Stimulated activated CD8-positive, alpha-beta memory T cell treated with anti-CD3 and anti-CD28 coated beads, Interleukin-4, amount 100 ng/mL, for 48 hours (primary cell): ENCODE results near the gene TMEM225B.
"Not testable (repeated sequence)": the region's sequence is repeated elsewhere in the genome, so short reads cannot be mapped to it uniquely, and the experiment has no call there.

Source experiments
- DNase-seq: peaks from one replicate; pipeline ENCODE4 v3.0.0-alpha.2; 2020

Gene TMEM225B, protein sequence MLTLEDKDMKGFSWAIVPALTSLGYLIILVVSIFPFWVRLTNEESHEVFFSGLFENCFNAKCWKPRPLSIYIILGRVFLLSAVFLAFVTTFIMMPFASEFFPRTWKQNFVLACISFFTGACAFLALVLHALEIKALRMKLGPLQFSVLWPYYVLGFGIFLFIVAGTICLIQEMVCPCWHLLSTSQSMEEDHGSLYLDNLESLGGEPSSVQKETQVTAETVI

GRCh38 chr7:99597762-99598501 lies at the start of gene TMEM225B:
TSS of gene TMEM225B (plus strand) at chr7:99598267. CDS start at chr7:99604389, 6,122 bp downstream.
- no peak for DNase-seq

DNA sequence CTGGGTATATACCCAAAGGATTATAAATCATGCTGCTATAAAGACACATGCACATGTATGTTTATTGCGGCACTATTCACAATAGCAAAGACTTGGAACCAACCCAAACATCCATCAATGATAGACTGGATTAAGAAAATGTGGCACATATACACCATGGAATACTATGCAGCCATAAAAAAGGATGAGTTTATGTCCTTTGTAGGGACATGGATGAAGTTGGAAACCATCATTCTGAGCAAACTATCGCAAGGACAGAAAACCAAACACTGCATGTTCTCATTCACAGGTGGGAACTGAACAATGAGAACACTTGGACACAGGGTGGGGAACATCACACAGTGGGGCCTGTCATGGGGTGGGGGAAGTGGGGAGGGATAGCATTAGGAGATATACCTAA lies 48.5 kb upstream of the TMEM225B start:
- not testable (repeated sequence) for DNase-seq

GRCh38 chr7:99551334-99551733 lies 46.7 kb upstream of the TMEM225B start:
- no peak for DNase-seq

DNA sequence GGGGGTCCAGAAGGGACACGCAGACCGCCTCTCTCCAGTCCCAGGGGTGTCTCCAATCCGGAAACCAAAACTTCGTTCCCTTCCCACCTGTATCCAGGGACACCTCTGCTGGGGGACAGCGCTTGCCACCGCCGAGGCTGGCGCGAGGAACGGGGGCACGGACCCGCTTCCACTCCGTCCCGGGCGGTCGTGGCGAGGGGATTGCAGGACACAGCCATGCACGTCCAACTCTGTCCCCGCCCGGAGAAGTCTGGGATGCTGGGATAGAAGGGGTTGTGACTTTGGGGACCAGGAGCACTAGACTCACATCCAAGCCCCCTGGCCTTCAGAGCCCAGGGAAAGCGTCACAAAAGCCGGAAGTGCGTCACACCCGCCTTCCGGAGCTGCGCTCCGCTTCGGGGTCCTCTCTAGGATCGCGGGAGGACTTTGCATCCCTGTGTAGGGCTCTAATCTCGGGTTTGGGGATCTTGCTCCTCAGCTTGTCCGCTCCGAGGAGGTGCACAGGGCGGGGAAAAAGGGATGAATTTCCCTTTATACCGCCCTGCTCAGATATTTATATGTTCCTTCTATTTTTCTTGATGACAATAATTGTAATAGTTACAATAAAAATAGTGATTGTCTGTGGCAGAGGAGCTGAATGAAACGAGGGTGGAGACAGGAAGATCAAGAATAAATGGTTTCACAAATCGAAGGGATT lies 46.2 kb upstream of the TMEM225B start, which contains the start of gene FAM200A:
Gene FAM200A (minus strand): TSS at position 348 of the 697 bp plus-strand sequence. CDS start 3,707 bp downstream, outside the sequence.
- DNase-seq: peak; percentile 90

DNA sequence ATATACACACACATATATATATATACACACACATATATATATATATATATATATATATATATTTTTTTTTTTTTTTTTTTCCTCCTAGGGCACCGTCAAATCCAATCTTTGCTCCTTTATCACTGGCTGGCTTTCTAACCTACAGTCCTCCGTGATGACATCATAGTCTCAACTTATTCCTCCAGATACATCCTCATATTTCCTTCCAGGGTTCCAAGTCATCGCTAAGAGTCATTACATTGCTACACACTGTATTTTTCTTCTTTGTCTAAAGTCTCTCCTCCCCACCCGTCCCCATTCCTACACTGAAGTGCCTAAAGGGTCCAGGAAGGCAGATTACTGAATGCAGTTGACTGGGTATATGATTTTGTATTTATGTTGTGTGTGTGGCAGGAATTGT lies 45.0 kb upstream of the TMEM225B start:
- DNase-seq: no peak

DNA sequence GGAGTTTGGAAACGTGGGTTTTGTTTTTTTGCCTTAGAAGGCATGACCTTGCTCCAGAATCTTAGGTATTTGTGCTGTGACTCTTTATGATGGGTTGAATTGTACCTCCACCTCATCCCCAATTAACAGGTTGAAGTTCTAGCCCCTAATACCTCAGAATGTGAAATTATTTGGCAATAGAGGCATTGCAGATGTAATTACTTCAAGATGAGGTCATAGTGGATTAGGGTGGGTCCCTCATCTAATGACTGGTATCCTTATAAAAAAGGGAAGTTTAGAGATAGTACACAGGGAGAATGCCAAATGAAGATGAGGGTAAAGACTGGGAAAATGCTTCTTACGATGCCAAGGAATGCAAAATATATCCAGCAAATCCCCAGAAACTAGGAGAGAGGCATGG lies 43.1 kb upstream of the TMEM225B start:
- no peak for DNase-seq

DNA sequence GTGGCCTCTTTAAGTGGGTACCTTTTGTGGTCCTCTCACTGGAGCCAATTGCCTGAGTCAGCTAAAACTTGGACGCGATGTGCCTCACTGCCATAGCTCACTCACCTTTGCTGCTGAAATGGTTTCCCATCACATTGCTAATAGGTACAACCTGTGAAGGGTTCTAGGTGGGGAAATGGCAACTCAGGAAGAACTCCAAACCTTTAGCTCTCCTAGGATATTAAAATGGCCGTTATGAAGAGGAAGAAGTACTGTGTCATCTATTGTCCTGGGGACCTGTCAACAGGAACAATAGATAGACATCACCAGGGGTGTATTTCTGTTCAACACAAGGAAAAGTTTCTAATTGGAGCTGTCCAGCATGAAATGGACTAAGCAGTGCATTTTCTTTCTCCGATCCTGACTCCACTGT lies 40.9 kb upstream of the TMEM225B start:
- DNase-seq: no peak

DNA sequence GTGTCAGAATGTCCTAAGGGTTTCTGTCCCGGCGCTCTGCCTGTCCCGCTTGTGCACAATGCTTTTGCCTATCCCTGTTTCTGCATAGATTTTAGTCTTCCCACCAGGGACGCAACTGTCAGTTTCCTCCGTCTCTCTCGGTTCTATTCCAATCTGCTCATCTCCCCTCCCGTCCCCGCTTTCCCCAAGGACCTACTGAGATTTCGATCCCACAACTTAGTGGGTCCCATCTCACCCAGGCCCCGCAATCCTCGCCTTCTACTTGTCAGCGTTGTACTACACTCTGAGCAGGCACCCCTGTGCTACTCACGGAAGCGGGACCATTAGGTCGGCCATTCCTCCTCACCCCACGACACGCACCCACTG lies 40.1 kb upstream of the TMEM225B start:
- DNase-seq: no peak

GRCh38 chr7:99558306-99559174 lies 39.5 kb upstream of the TMEM225B start, which contains the start of gene ZNF655:
TSS of gene ZNF655 (plus strand) at chr7:99558642. CDS start at chr7:99560560, 1,918 bp downstream.
- DNase-seq: peak; percentile 93

- no peak for DNase-seq
Observed at GRCh38 chr7:99559175-99559915, 38.7 kb upstream of the TMEM225B start.

- no peak for DNase-seq
Observed at GRCh38 chr7:99560834-99561736, 37.0 kb upstream of the TMEM225B start.

GRCh38 chr7:99561737-99562051 lies 36.4 kb upstream of the TMEM225B start:
- DNase-seq: no peak

GRCh38 chr7:99562114-99562784 lies 35.8 kb upstream of the TMEM225B start:
- no peak for DNase-seq

- peak; percentile 64 for DNase-seq
Observed at GRCh38 chr7:99562832-99563231, 35.2 kb upstream of the TMEM225B start.

- DNase-seq: no peak
Observed at GRCh38 chr7:99563650-99564049, 34.4 kb upstream of the TMEM225B start.

GRCh38 chr7:99568770-99569169 lies 29.3 kb upstream of the TMEM225B start:
- not testable (repeated sequence) for DNase-seq

DNA sequence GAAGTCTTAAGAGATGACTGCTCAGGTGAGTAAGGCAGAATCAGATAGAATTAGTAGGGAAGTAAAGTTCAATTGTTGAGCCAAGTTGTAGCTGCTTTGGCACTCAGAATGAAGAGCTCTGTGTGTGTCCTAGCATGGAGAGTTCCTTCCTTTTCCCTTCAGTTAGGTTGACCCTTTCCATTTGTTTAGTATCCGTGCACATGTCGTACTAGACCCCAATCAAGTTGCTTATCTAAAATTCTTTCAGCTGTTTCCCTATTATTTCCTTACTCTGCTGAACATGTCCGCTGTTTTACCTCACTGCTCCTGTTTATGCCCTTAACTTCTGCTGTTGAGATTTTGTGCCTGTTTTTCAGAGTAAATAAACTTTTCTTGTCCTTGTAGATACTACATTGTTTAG lies 26.3 kb upstream of the TMEM225B start:
- DNase-seq: no peak

DNA sequence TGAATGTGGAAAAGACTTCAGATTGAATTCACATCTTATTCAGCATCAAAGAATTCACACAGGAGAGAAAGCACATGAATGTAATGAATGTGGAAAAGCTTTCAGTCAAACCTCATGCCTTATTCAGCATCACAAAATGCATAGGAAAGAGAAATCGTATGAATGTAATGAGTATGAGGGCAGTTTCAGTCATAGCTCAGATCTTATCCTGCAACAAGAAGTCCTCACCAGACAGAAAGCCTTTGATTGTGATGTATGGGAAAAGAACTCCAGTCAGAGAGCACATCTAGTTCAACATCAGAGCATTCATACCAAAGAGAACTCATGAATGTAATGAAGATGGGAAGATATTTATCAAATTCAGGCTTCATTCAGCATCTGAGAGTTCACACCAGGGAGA lies 24.8 kb upstream of the TMEM225B start:
- no peak for DNase-seq

GRCh38 chr7:99576251-99576650 lies 21.8 kb upstream of the TMEM225B start:
- DNase-seq: no peak

GRCh38 chr7:99579281-99579955 lies 18.6 kb upstream of the TMEM225B start:
- DNase-seq: no peak
